Coronary artery (tissue), 2 donors: ENCODE measurements around the gene DEPDC5.

ENCODE experiments used
- DNase-seq: peaks from one replicate; pipeline ENCODE4 v3.0.0-alpha.2; 2017; ENCODE audit warnings: low spot score
- H3K27ac ChIP-seq, 2 donors: fragments of 200-600 bp; sonication (generic); one replicate each; pipeline ENCODE4 v1.5.1; 2016 to 2019
- H3K4me3 ChIP-seq: fragments of 200-600 bp; sonication (generic); 2 replicates; pipeline ENCODE4 v1.5.1; 2016; ENCODE audit warnings: mild to moderate bottlenecking, moderate library complexity
- TF ChIP-seq, protein P1 (sequence below): fragments of 200-600 bp; sonication (generic); IDR thresholded peaks from one replicate; pipeline ENCODE4 v1.5.1; 2019; ENCODE audit warnings: antibody characterized with exemption

The DEPDC5 gene

DNA sequence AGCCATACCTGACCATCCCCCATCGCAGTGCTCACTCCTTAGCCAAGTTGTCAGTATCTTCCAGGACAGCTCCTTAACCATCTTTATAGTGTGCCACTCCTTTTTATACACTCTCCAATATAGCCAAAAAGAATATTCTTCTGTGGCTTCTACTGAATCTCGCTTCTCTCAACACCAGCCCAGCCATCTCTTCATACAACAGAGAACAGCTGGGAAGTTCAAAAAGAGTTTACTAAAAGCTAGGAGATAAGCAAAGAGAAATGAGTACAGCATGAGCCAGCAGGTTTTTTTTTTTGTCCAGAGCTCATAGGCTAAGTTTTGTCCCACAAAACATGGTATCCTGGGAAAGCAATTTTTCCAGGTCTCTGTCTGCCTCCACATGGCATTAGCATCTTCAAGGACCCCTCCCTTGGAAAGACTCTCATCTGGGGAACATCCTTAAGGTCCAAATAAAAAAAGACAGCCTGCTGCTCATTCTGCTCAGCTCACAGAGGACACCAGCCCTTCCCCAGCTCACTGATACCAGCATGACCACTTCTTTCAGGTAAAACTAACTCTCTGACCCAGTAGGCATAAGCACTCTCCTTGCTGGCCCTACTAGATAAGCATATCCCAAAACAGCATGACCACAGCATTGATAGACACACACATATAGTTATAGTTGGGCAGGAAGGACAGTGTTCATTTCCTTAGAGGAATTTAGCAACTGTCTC lies 141.7 kb downstream of the DEPDC5 start:
- TF ChIP-seq, protein P1, sequence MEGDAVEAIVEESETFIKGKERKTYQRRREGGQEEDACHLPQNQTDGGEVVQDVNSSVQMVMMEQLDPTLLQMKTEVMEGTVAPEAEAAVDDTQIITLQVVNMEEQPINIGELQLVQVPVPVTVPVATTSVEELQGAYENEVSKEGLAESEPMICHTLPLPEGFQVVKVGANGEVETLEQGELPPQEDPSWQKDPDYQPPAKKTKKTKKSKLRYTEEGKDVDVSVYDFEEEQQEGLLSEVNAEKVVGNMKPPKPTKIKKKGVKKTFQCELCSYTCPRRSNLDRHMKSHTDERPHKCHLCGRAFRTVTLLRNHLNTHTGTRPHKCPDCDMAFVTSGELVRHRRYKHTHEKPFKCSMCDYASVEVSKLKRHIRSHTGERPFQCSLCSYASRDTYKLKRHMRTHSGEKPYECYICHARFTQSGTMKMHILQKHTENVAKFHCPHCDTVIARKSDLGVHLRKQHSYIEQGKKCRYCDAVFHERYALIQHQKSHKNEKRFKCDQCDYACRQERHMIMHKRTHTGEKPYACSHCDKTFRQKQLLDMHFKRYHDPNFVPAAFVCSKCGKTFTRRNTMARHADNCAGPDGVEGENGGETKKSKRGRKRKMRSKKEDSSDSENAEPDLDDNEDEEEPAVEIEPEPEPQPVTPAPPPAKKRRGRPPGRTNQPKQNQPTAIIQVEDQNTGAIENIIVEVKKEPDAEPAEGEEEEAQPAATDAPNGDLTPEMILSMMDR: no peak
- Histone ChIP-seq H3K27ac (no peak overlapping the region), H3K4me3 (no peak overlapping the region)
- no peak for DNase-seq

- no peak overlapping the region for H3K4me3 ChIP-seq
- no peak for DNase-seq
- TF ChIP-seq, protein P1: no peak
- H3K27ac ChIP-seq: no peak overlapping the region
Observed at GRCh38 chr22:31896472-31896871, 142.7 kb downstream of the DEPDC5 start.

GRCh38 chr22:31897842-31898805 lies 144.3 kb downstream of the DEPDC5 start:
- Histone ChIP-seq H3K4me3 (no peak overlapping the region), H3K27ac (no peak overlapping the region)
- TF ChIP-seq, protein P1: no peak
- no peak for DNase-seq

GRCh38 chr22:31898926-31899325 lies 145.1 kb downstream of the DEPDC5 start:
- Histone ChIP-seq H3K27ac (no peak overlapping the region), H3K4me3 (no peak overlapping the region)
- DNase-seq: no peak
- TF ChIP-seq, protein P1: no peak

DNA sequence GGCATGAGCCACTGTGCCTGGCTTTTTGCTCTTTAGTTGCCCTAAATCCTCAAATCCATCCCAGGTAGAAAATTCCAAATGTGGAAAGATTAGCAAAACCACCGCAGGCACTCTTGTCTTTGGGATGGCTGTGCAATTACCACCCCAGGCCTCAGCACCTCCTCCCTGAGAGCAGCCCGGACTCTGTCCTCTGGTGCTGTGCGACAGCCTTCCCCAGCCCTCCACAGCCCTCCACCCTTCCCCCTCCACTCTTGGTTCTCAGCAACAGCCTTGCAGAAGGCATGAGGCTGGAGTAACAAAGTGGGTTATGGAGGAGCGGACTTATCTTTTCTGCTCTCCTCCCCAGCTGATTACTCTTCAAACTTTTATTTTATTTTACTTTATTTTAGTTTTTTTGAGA lies 145.8 kb downstream of the DEPDC5 start:
- no peak overlapping the region for H3K4me3 ChIP-seq
- H3K27ac ChIP-seq: no peak overlapping the region
- TF ChIP-seq, protein P1: no peak
- no peak for DNase-seq

GRCh38 chr22:31901388-31902137 lies 147.7 kb downstream of the DEPDC5 start:
- Histone ChIP-seq H3K4me3 (no peak overlapping the region), H3K27ac (no peak overlapping the region)
- no peak for DNase-seq
- TF ChIP-seq, protein P1: no peak
